GM23338 (cell line): ENCODE measurements around the gene USP17L12. TPM values are rescaled to one million over a fixed set of nuclear protein-coding genes. Genes with fewer than 3 reads are reported as not detected.
"Not testable (repeated sequence)": the region's sequence is repeated elsewhere in the genome, so short reads cannot be mapped to it uniquely, and the experiment has no call there.

Source experiments
- ATAC-seq: fragments of 200-7000 bp; cut with Tn5 transposase; 3 replicates; pipeline ENCODE4 v1.9.1; 2020
- DNase-seq: peaks from one replicate; pipeline ENCODE4 v3.0.0-alpha.2; 2015; ENCODE audit warnings: low spot score
- H2AFZ ChIP-seq: fragments of 200-600 bp; sonication (generic); 2 replicates; pipeline ENCODE4 v1.8.0; 2016; ENCODE audit warnings: antibody characterized with exemption, mild to moderate bottlenecking, moderate library complexity
- H3F3A ChIP-seq: fragments of 200-600 bp; sonication (generic); replicated peaks from 2 replicates; pipeline ENCODE4 v1.8.0; 2017; ENCODE audit warnings: antibody characterized with exemption, mixed run types, low read depth
- H3K27ac ChIP-seq: fragments of 200-600 bp; sonication (generic); 2 replicates; pipeline ENCODE4 v1.6.1; 2016; ENCODE audit warnings: low read depth
- H3K27me3 ChIP-seq: fragments of 200-600 bp; sonication (generic); 2 replicates; pipeline ENCODE4 v1.8.0; 2016; ENCODE audit warnings: mild to moderate bottlenecking, mixed run types, moderate library complexity; ENCODE audit not compliant: insufficient read depth
- H3K36me3 ChIP-seq: fragments of 200-600 bp; sonication (generic); 2 replicates; pipeline ENCODE4 v1.8.0; 2016; ENCODE audit warnings: mild to moderate bottlenecking; ENCODE audit not compliant: insufficient read depth
- H3K4me1 ChIP-seq: fragments of 200-600 bp; sonication (generic); 2 replicates; pipeline ENCODE4 v1.8.0; 2016; ENCODE audit warnings: mild to moderate bottlenecking, moderate library complexity; ENCODE audit not compliant: insufficient read depth
- H3K4me2 ChIP-seq: fragments of 200-600 bp; sonication (generic); 2 replicates; pipeline ENCODE4 v1.7.1; 2017; ENCODE audit warnings: mixed run types
- H3K4me3 ChIP-seq: fragments of 200-600 bp; sonication (generic); 2 replicates; pipeline ENCODE4 v1.6.1; 2016; ENCODE audit warnings: mixed run types
- H3K79me2 ChIP-seq: fragments of 200-600 bp; sonication (generic); replicated peaks from 2 replicates; pipeline ENCODE4 v1.8.0; 2017; ENCODE audit warnings: mild to moderate bottlenecking; ENCODE audit not compliant: insufficient read depth
- H3K9me2 ChIP-seq: fragments of 200-600 bp; sonication (generic); 2 replicates; pipeline ENCODE4 v1.8.0; 2017; ENCODE audit not compliant: insufficient read depth
- H4K20me1 ChIP-seq: fragments of 200-600 bp; sonication (generic); replicated peaks from 2 replicates; pipeline ENCODE4 v1.8.0; 2017; ENCODE audit warnings: mild to moderate bottlenecking; ENCODE audit not compliant: insufficient read depth
- H3K27ac Mint-ChIP-seq: 2 replicates; pipeline ENCODE4 v1.8.0; 2020; ENCODE audit warnings: inconsistent platforms, mild to moderate bottlenecking, moderate library complexity, mixed read lengths
- H3K27me3 Mint-ChIP-seq: 3 replicates; pipeline ENCODE4 v1.8.0; 2022; ENCODE audit warnings: low read depth, mild to moderate bottlenecking, moderate library complexity, mixed read lengths, inconsistent platforms; ENCODE audit not compliant: insufficient read depth, poor library complexity
- H3K36me3 Mint-ChIP-seq: 3 replicates; pipeline ENCODE4 v1.8.0; 2021; ENCODE audit warnings: low read depth, mild to moderate bottlenecking, inconsistent platforms, moderate library complexity, mixed read lengths
- H3K4me1 Mint-ChIP-seq: 3 replicates; pipeline ENCODE4 v1.8.0; 2020; ENCODE audit warnings: mild to moderate bottlenecking, inconsistent platforms, mixed read lengths
- H3K4me3 Mint-ChIP-seq: 3 replicates; pipeline ENCODE4 v1.8.0; 2021; ENCODE audit warnings: moderate library complexity, mild to moderate bottlenecking, inconsistent platforms, mixed read lengths
- H3K9me3 Mint-ChIP-seq: 3 replicates; pipeline ENCODE4 v1.8.0; 2020; ENCODE audit warnings: moderate library complexity, mild to moderate bottlenecking, inconsistent platforms, mixed read lengths
- polyA plus RNA-seq: library from polyadenylated mRNA; unstranded; fragments of >200 nt; fragmentation: Nextera tagmentation; extraction: Ambion mirVana; gene quantifications from 2 replicates; pipeline ENCODE4 v1.2.1, GENCODE V29; 2016
- total RNA-seq: library from RNA; depleted of rRNA; stranded (reverse); fragments of >200 nt; shearing (Covaris generic); gene quantifications from 2 replicates; pipeline ENCODE4 v1.2.3, GENCODE V29; 2014; rRNA removed

The USP17L12 gene
- total and polyA plus RNA-seq, 2 experiments from 2014 or later = not detected

DNA sequence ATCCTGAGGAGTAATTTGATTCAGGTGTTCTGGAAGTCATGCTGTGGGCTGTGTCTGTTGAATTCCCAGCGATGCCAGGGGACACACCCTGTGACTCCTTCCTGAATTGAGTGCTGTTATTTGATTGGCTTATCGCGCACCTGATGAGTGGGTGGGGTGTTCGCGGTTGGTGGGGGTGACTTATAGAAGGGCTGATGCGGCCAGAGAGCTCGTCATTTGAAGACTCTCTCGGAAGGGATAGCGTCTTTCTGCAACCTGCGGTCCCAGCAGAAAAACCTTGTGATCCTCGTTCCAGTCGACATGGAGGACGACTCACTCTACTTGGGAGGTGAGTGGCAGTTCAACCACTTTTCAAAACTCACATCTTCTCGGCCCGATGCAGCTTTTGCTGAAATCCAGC is 37.9 kb downstream of the USP17L12 start, which contains the start of gene USP17L20:
Gene USP17L20, plus strand, starts transcription at position 301 of the 400 bp plus-strand sequence. Its CDS starts 0 bp downstream, at position 301.
- H3K4me1 ChIP-seq, H3K36me3 Mint-ChIP-seq, H3K27ac Mint-ChIP-seq, H3K9me3 Mint-ChIP-seq, H3K9me2 ChIP-seq, H3K27ac ChIP-seq, H3K4me1 Mint-ChIP-seq, H3K27me3 Mint-ChIP-seq, H3K27me3 ChIP-seq, ATAC-seq, H3K4me3 Mint-ChIP-seq, H2AFZ ChIP-seq, H3K36me3 ChIP-seq, H4K20me1 ChIP-seq, H3K4me3 ChIP-seq, DNase-seq, H3K4me2 ChIP-seq, H3K79me2 ChIP-seq, H3F3A ChIP-seq: not testable (repeated sequence)

DNA sequence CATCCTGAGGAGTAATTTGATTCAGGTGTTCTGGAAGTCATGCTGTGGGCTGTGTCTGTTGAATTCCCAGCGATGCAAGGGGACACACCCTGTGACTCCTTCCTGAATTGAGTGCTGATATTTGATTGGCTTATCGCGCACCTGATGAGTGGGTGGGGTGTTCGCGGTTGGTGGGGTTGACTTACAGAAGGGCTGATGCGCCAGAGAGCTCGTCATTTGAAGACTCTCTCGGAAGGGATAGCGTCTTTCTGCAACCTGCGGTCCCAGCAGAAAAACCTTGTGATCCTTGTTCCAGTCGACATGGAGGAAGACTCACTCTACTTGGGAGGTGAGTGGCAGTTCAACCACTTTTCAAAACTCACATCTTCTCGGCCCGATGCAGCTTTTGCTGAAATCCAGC is 42.6 kb downstream of the USP17L12 start, which contains the start of gene USP17L21:
Gene USP17L21, plus strand, starts transcription at position 301 of the 400 bp plus-strand sequence. Its CDS starts 0 bp downstream, at position 301.
- H3K36me3 Mint-ChIP-seq, H3K4me2 ChIP-seq, H3K79me2 ChIP-seq, DNase-seq, H3K9me3 Mint-ChIP-seq, H3K4me3 Mint-ChIP-seq, H3K36me3 ChIP-seq, H3K27me3 ChIP-seq, H3K9me2 ChIP-seq, H4K20me1 ChIP-seq, H3K27me3 Mint-ChIP-seq, H3K4me1 Mint-ChIP-seq, H3K4me3 ChIP-seq, H3K27ac ChIP-seq, H3K4me1 ChIP-seq, ATAC-seq, H3F3A ChIP-seq, H2AFZ ChIP-seq, H3K27ac Mint-ChIP-seq: not testable (repeated sequence)

DNA sequence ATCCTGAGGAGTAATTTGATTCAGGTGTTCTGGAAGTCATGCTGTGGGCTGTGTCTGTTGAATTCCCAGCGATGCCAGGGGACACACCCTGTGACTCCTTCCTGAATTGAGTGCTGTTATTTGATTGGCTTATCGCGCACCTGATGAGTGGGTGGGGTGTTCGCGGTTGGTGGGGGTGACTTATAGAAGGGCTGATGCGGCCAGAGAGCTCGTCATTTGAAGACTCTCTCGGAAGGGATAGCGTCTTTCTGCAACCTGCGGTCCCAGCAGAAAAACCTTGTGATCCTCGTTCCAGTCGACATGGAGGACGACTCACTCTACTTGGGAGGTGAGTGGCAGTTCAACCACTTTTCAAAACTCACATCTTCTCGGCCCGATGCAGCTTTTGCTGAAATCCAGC is 47.4 kb downstream of the USP17L12 start, which contains the start of gene USP17L22:
Gene USP17L22, plus strand, starts transcription at position 301 of the 400 bp plus-strand sequence. Its CDS starts 0 bp downstream, at position 301.
- H3K9me2 ChIP-seq, H3K79me2 ChIP-seq, H3K4me1 ChIP-seq, ATAC-seq, H3K4me3 ChIP-seq, H3K4me3 Mint-ChIP-seq, DNase-seq, H3K36me3 Mint-ChIP-seq, H3K9me3 Mint-ChIP-seq, H2AFZ ChIP-seq, H3K27me3 ChIP-seq, H3F3A ChIP-seq, H3K27ac Mint-ChIP-seq, H3K27ac ChIP-seq, H3K4me2 ChIP-seq, H3K27me3 Mint-ChIP-seq, H4K20me1 ChIP-seq, H3K36me3 ChIP-seq, H3K4me1 Mint-ChIP-seq: not testable (repeated sequence)

Other genes with a start within 250 kb of the USP17L12 start
- gene FAM90A26, start 49.7 kb upstream of the USP17L12 start, total RNA-seq = not detected in 2 replicates
- 0.10 and 0.12 TPM in 2 replicates for gene FAM90A26, start 49.7 kb upstream of the USP17L12 start, polyA plus RNA-seq
- not detected in 2 replicates for gene USP17L10, start 9.5 kb upstream of the USP17L12 start, total RNA-seq
- gene USP17L10, start 9.5 kb upstream of the USP17L12 start, polyA plus RNA-seq = not detected in 2 replicates
- not detected in 2 replicates for gene USP17L11, start 4.7 kb upstream of the USP17L12 start, total RNA-seq
- gene USP17L11, start 4.7 kb upstream of the USP17L12 start, polyA plus RNA-seq = not detected in 2 replicates
- gene USP17L13, start 4.7 kb downstream of the USP17L12 start, total RNA-seq = not detected in 2 replicates
- gene USP17L13, start 4.7 kb downstream of the USP17L12 start, polyA plus RNA-seq = not detected in 2 replicates
- gene USP17L15, start 14.2 kb downstream of the USP17L12 start, total RNA-seq = not detected in 2 replicates
- 0.17 TPM in 1 of 2 replicates, not detected in the other for gene USP17L15, start 14.2 kb downstream of the USP17L12 start, polyA plus RNA-seq
- gene USP17L17, start 23.7 kb downstream of the USP17L12 start, total RNA-seq = not detected in 2 replicates
- not detected in 2 replicates for gene USP17L17, start 23.7 kb downstream of the USP17L12 start, polyA plus RNA-seq
- not detected in 2 replicates for gene USP17L18, start 28.5 kb downstream of the USP17L12 start, total RNA-seq
- not detected in 2 replicates for gene USP17L18, start 28.5 kb downstream of the USP17L12 start, polyA plus RNA-seq
- gene USP17L19, start 33.2 kb downstream of the USP17L12 start, total RNA-seq = not detected in 2 replicates
- not detected in 2 replicates for gene USP17L19, start 33.2 kb downstream of the USP17L12 start, polyA plus RNA-seq
- not detected in 2 replicates for gene USP17L20, start 38.0 kb downstream of the USP17L12 start, total RNA-seq
- gene USP17L20, start 38.0 kb downstream of the USP17L12 start, polyA plus RNA-seq = not detected in 2 replicates
- not detected in 2 replicates for gene USP17L21, start 42.7 kb downstream of the USP17L12 start, total RNA-seq
- gene USP17L21, start 42.7 kb downstream of the USP17L12 start, polyA plus RNA-seq = not detected in 2 replicates
- not detected in 2 replicates for gene USP17L22, start 47.5 kb downstream of the USP17L12 start, total RNA-seq
- not detected in 2 replicates for gene USP17L22, start 47.5 kb downstream of the USP17L12 start, polyA plus RNA-seq
- not detected in 2 replicates for gene USP17L24, start 105.0 kb downstream of the USP17L12 start, total RNA-seq
- not detected in 2 replicates for gene USP17L24, start 105.0 kb downstream of the USP17L12 start, polyA plus RNA-seq
- not detected in 2 replicates for gene USP17L25, start 109.8 kb downstream of the USP17L12 start, total RNA-seq
- not detected in 2 replicates for gene USP17L25, start 109.8 kb downstream of the USP17L12 start, polyA plus RNA-seq
- not detected in 2 replicates for gene USP17L26, start 114.5 kb downstream of the USP17L12 start, total RNA-seq
- not detected in 2 replicates for gene USP17L26, start 114.5 kb downstream of the USP17L12 start, polyA plus RNA-seq
- not detected in 2 replicates for gene USP17L5, start 119.3 kb downstream of the USP17L12 start, total RNA-seq
- not detected in 2 replicates for gene USP17L5, start 119.3 kb downstream of the USP17L12 start, polyA plus RNA-seq
- gene USP17L27, start 124.0 kb downstream of the USP17L12 start, total RNA-seq = not detected in 2 replicates
- gene USP17L27, start 124.0 kb downstream of the USP17L12 start, polyA plus RNA-seq = not detected in 2 replicates
- not detected in 2 replicates for gene USP17L28, start 128.7 kb downstream of the USP17L12 start, total RNA-seq
- gene USP17L28, start 128.7 kb downstream of the USP17L12 start, polyA plus RNA-seq = not detected in 2 replicates
- gene USP17L29, start 133.5 kb downstream of the USP17L12 start, total RNA-seq = not detected in 2 replicates
- not detected in 2 replicates for gene USP17L29, start 133.5 kb downstream of the USP17L12 start, polyA plus RNA-seq
- not detected in 2 replicates for gene USP17L30, start 143.0 kb downstream of the USP17L12 start, total RNA-seq
- not detected in 2 replicates for gene USP17L30, start 143.0 kb downstream of the USP17L12 start, polyA plus RNA-seq
- gene DEFB131A, start 224.3 kb downstream of the USP17L12 start, total RNA-seq = not detected in 2 replicates
- gene DEFB131A, start 224.3 kb downstream of the USP17L12 start, polyA plus RNA-seq = not detected in 2 replicates